GM23338 (cell line): ENCODE data around the gene COL9A1. TPM values are rescaled to one million over a fixed set of nuclear protein-coding genes. Genes with fewer than 3 reads are reported as not detected.

ENCODE experiments used
- ATAC-seq: fragments of 200-7000 bp; cut with Tn5 transposase; 3 replicates; pipeline ENCODE4 v1.9.1; 2020
- DNase-seq: peaks from one replicate; pipeline ENCODE4 v3.0.0-alpha.2; 2015; ENCODE audit warnings: low spot score
- H2AFZ ChIP-seq: fragments of 200-600 bp; sonication (generic); 2 replicates; pipeline ENCODE4 v1.8.0; 2016; ENCODE audit warnings: antibody characterized with exemption, mild to moderate bottlenecking, moderate library complexity
- H3F3A ChIP-seq: fragments of 200-600 bp; sonication (generic); replicated peaks from 2 replicates; pipeline ENCODE4 v1.8.0; 2017; ENCODE audit warnings: antibody characterized with exemption, mixed run types, low read depth
- H3K27ac ChIP-seq: fragments of 200-600 bp; sonication (generic); 2 replicates; pipeline ENCODE4 v1.6.1; 2016; ENCODE audit warnings: low read depth
- H3K27me3 ChIP-seq: fragments of 200-600 bp; sonication (generic); 2 replicates; pipeline ENCODE4 v1.8.0; 2016; ENCODE audit warnings: mild to moderate bottlenecking, mixed run types, moderate library complexity; ENCODE audit not compliant: insufficient read depth
- H3K36me3 ChIP-seq: fragments of 200-600 bp; sonication (generic); 2 replicates; pipeline ENCODE4 v1.8.0; 2016; ENCODE audit warnings: mild to moderate bottlenecking; ENCODE audit not compliant: insufficient read depth
- H3K4me1 ChIP-seq: fragments of 200-600 bp; sonication (generic); 2 replicates; pipeline ENCODE4 v1.8.0; 2016; ENCODE audit warnings: mild to moderate bottlenecking, moderate library complexity; ENCODE audit not compliant: insufficient read depth
- H3K4me2 ChIP-seq: fragments of 200-600 bp; sonication (generic); 2 replicates; pipeline ENCODE4 v1.7.1; 2017; ENCODE audit warnings: mixed run types
- H3K4me3 ChIP-seq: fragments of 200-600 bp; sonication (generic); 2 replicates; pipeline ENCODE4 v1.6.1; 2016; ENCODE audit warnings: mixed run types
- H3K79me2 ChIP-seq: fragments of 200-600 bp; sonication (generic); replicated peaks from 2 replicates; pipeline ENCODE4 v1.8.0; 2017; ENCODE audit warnings: mild to moderate bottlenecking; ENCODE audit not compliant: insufficient read depth
- H3K9me2 ChIP-seq: fragments of 200-600 bp; sonication (generic); 2 replicates; pipeline ENCODE4 v1.8.0; 2017; ENCODE audit not compliant: insufficient read depth
- H4K20me1 ChIP-seq: fragments of 200-600 bp; sonication (generic); replicated peaks from 2 replicates; pipeline ENCODE4 v1.8.0; 2017; ENCODE audit warnings: mild to moderate bottlenecking; ENCODE audit not compliant: insufficient read depth
- H3K27ac Mint-ChIP-seq: 2 replicates; pipeline ENCODE4 v1.8.0; 2020; ENCODE audit warnings: inconsistent platforms, mild to moderate bottlenecking, moderate library complexity, mixed read lengths
- H3K27me3 Mint-ChIP-seq: 3 replicates; pipeline ENCODE4 v1.8.0; 2022; ENCODE audit warnings: low read depth, mild to moderate bottlenecking, moderate library complexity, mixed read lengths, inconsistent platforms; ENCODE audit not compliant: insufficient read depth, poor library complexity
- H3K36me3 Mint-ChIP-seq: 3 replicates; pipeline ENCODE4 v1.8.0; 2021; ENCODE audit warnings: low read depth, mild to moderate bottlenecking, inconsistent platforms, moderate library complexity, mixed read lengths
- H3K4me1 Mint-ChIP-seq: 3 replicates; pipeline ENCODE4 v1.8.0; 2020; ENCODE audit warnings: mild to moderate bottlenecking, inconsistent platforms, mixed read lengths
- H3K4me3 Mint-ChIP-seq: 3 replicates; pipeline ENCODE4 v1.8.0; 2021; ENCODE audit warnings: moderate library complexity, mild to moderate bottlenecking, inconsistent platforms, mixed read lengths
- H3K9me3 Mint-ChIP-seq: 3 replicates; pipeline ENCODE4 v1.8.0; 2020; ENCODE audit warnings: moderate library complexity, mild to moderate bottlenecking, inconsistent platforms, mixed read lengths
- EZH2phosphoT487 ChIP-seq: fragments of 200-600 bp; sonication (generic); IDR thresholded peaks from one replicate; pipeline ENCODE4 v1.8.1; 2018; ENCODE audit warnings: antibody characterized with exemption; ENCODE audit not compliant: unreplicated experiment
- JUNB ChIP-seq: IDR thresholded peaks from one replicate; pipeline ENCODE4 v1.6.1; 2016; ENCODE audit warnings: antibody characterized with exemption; ENCODE audit not compliant: unreplicated experiment
- POLR2AphosphoS5 ChIP-seq: IDR thresholded peaks from 2 replicates; pipeline ENCODE4 v1.6.1; 2016; ENCODE audit warnings: antibody characterized with exemption, low read depth
- STAT1 ChIP-seq: IDR thresholded peaks from one replicate; pipeline ENCODE4 v1.6.1; 2016; ENCODE audit warnings: antibody characterized with exemption; ENCODE audit not compliant: unreplicated experiment
- ZNF114 ChIP-seq: fragments of 250-450 bp; sonication (Bioruptor Pico); IDR thresholded peaks from 2 replicates; pipeline ENCODE4 v1.5.0; 2020; ENCODE audit warnings: mild to moderate bottlenecking, moderate library complexity
- ZNF331 ChIP-seq: fragments of 250-450 bp; sonication (Bioruptor Pico); IDR thresholded peaks from 2 replicates; pipeline ENCODE4 v1.5.0; 2020; ENCODE audit warnings: low read depth, mild to moderate bottlenecking, moderate library complexity
- ZNF462 ChIP-seq: fragments of 250-450 bp; sonication (Bioruptor Pico); IDR thresholded peaks from 2 replicates; pipeline ENCODE4 v1.5.0; 2020; ENCODE audit warnings: mild to moderate bottlenecking, moderate library complexity
- polyA plus RNA-seq: library from polyadenylated mRNA; unstranded; fragments of >200 nt; fragmentation: Nextera tagmentation; extraction: Ambion mirVana; gene quantifications from 2 replicates; pipeline ENCODE4 v1.2.1, GENCODE V29; 2016
- total RNA-seq: library from RNA; depleted of rRNA; stranded (reverse); fragments of >200 nt; shearing (Covaris generic); gene quantifications from 2 replicates; pipeline ENCODE4 v1.2.3, GENCODE V29; 2014
- TF ChIP-seq, protein P1 (sequence below): IDR thresholded peaks from 2 replicates; pipeline ENCODE4 v1.6.1; 2016; ENCODE audit warnings: antibody characterized with exemption

Gene COL9A1
- total and polyA plus RNA-seq, 2 experiments from 2014 or later, result 16.0 to 20.3 TPM

- no peak for TF ChIP-seq ZNF331
- TF ChIP-seq, protein P1, sequence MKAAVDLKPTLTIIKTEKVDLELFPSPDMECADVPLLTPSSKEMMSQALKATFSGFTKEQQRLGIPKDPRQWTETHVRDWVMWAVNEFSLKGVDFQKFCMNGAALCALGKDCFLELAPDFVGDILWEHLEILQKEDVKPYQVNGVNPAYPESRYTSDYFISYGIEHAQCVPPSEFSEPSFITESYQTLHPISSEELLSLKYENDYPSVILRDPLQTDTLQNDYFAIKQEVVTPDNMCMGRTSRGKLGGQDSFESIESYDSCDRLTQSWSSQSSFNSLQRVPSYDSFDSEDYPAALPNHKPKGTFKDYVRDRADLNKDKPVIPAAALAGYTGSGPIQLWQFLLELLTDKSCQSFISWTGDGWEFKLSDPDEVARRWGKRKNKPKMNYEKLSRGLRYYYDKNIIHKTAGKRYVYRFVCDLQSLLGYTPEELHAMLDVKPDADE, result no peak
- no peak for TF ChIP-seq STAT1
- TF ChIP-seq ZNF462, result no peak
- TF ChIP-seq EZH2phosphoT487, result no peak
- no peak for TF ChIP-seq POLR2AphosphoS5
Observed at GRCh38 chr6:70196531-70196930, 106.4 kb downstream of the COL9A1 start (continued).

GRCh38 chr6:70194421-70194820, 108.5 kb downstream of the COL9A1 start:
- Histone ChIP-seq H3K79me2 (no peaks in the 10 kb centered on the region), H3K4me2 (no peak overlapping the region), H3K4me3 (no peak overlapping the region), H3K36me3 (no peaks in the 10 kb centered on the region), H4K20me1 (no peaks in the 10 kb centered on the region), H3K4me1 (no peaks in the 10 kb centered on the region), H2AFZ (no peak overlapping the region), H3K27me3 (no peaks in the 10 kb centered on the region), H3K27ac (no peak overlapping the region), H3K9me2 (no peaks in the 10 kb centered on the region), H3F3A (no peaks in the 10 kb centered on the region)
- no peak for DNase-seq
- peaks cover 3% of the 10 kb centered on the region for H3K27me3 Mint-ChIP-seq
- no peak overlapping the region for H3K4me3 Mint-ChIP-seq
- H3K9me3 Mint-ChIP-seq, result no peaks in the 10 kb centered on the region
- no peak overlapping the region for H3K27ac Mint-ChIP-seq
- no peak for ATAC-seq
- no peaks in the 10 kb centered on the region for H3K36me3 Mint-ChIP-seq
- H3K4me1 Mint-ChIP-seq, result peaks cover 2% of the 10 kb centered on the region; the same call in 1 of the 3 replicates
- TF ChIP-seq ZNF331 (no peak), POLR2AphosphoS5 (no peak), JUNB (no peak), ZNF462 (no peak), ZNF114 (CRISPR knock-in tag) (no peak)
- TF ChIP-seq, protein P1, result no peak
